OCI-M2 (cell line): Measurements from ENCODE around the gene KIAA0825.
"Not testable (repeated sequence)": the region's sequence is repeated elsewhere in the genome, so short reads cannot be mapped to it uniquely, and the experiment has no call there.

Source experiments
- DNase-seq: peaks from one replicate; lab custom pipeline; 2025; ENCODE audit not compliant: unreplicated experiment; lab: John Stamatoyannopoulos, UW

KIAA0825 gene

GRCh38 chr5:94375801-94376200 is 242.6 kb downstream of the KIAA0825 start:
- no peak for DNase-seq

DNA sequence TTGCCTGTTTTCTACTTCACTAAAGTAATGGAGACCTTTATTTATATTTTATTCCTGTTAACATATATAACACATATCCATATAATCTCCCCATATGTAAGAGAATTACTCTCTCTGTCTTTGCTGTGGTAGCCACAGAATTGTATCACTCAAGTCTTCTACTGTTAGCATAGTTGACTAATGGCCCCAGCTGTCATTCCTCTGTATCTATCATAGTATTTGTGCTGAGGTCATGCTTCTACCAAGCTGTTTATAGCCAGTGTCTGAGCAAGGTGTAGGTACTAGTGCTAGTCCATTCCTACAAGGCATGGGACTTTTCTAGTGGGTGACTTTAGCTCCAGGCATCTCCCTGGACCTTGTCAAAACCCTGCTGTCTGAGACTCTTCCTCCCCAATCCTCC is 244.1 kb downstream of the KIAA0825 start:
- DNase-seq, result no peak

- DNase-seq, result no peak
Observed at GRCh38 chr5:94367900-94368299, 250.5 kb downstream of the KIAA0825 start.

- no peak for DNase-seq
Observed at GRCh38 chr5:94366811-94367210, 251.6 kb downstream of the KIAA0825 start.

DNA sequence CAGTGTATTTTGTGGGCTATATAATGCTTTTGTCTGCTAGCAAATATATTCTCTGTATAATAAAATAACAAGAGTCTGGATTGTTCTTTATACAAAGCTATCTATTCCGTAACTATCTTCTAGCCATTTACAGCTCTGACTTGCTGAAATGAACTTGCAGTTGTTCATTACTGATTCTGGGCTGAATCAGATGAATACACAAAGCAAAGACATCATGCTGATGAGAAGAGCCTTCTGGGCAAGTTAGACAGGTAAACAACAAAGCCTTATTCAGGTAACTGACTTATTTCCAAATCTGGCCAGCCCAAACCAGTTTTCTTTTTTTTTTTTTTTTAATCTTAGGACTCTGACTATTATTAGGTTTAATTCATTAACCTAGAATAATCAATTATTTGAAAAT is 255.5 kb downstream of the KIAA0825 start:
- DNase-seq, result no peak

- no peak for DNase-seq
Observed at GRCh38 chr5:94361832-94362796, 256.3 kb downstream of the KIAA0825 start.

- DNase-seq, result no peak
Observed at GRCh38 chr5:94361161-94361560, 257.2 kb downstream of the KIAA0825 start.

DNA sequence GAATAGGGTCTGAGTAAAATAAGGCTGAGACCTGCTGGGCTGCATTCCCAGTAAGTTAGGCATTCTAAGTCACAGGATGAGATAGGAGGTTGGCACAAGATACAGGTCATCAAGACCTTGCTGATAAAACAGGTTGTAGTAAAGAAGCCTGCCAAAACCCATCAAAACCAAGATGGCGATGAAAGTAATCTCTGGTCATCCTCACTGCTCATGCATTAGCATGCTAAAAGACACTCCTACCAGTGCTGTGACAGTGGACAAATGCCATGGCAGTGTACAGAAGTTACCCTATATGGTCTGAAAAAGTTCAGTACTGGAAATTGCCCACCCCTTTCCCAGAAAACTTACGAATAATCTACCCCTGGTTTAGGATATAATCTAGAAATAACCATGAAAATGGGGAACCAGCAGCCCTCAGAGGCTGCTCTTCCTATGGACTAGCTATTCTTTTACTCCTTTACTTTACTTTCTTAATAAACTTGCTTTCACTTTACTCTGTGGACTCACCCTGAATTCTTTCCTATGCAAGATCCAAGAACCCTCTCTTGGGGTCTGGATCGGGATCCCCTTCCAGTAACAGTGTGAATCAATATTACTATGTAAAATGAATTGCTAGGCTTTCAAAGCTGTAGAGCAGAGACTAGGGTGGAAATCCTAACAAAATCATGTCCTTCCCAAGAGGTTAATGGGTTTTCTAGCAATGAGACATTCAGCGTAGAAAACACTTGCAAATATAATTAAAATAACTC is 257.8 kb downstream of the KIAA0825 start:
- no peak for DNase-seq

DNA sequence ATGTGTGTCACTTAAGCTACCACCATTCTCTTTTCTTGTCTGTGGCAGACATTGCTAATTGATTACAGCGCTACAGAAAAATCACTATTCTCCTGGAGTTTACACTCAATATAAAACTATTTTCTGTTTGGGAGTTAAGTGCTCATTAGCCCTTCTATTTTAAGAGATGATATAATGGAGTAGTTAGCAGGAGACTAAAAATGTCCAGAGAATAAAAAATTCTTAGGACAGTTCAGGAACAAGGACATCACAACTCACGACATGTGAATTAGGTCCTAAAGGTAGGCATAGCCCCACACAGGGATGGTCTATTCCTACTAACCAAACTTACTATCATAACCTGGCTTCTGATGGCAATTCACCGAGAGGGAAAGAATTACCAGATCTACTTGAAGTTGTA is 258.5 kb downstream of the KIAA0825 start:
- DNase-seq, result no peak

- DNase-seq, result no peak
Observed at GRCh38 chr5:94355811-94356210, 262.6 kb downstream of the KIAA0825 start.

- DNase-seq, result not testable (repeated sequence)
Observed at GRCh38 chr5:94354837-94355485, 263.4 kb downstream of the KIAA0825 start.

DNA sequence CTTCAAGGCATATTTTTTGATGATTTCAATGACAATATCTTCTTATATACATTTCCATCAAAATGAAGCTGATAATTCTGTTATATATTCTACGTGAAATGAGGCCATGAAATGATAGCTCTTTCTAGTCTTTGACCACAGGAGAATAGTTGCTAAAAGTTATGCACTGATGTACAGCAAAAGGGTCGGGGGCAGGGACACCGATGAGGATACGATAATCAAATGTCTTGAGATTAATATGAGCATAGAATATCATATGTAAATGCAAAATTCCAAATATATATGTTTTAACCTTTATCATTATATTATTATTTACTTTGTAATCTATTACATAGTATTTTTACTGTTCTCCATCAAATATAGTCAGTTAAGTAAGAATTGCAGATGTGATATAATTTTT is 264.8 kb downstream of the KIAA0825 start:
- no peak for DNase-seq

GRCh38 chr5:94347130-94347529 is 271.3 kb downstream of the KIAA0825 start:
- no peak for DNase-seq

GRCh38 chr5:94345257-94345656 is 273.1 kb downstream of the KIAA0825 start:
- DNase-seq, result no peak

- no peak for DNase-seq
Observed at GRCh38 chr5:94337617-94338016, 280.8 kb downstream of the KIAA0825 start.

DNA sequence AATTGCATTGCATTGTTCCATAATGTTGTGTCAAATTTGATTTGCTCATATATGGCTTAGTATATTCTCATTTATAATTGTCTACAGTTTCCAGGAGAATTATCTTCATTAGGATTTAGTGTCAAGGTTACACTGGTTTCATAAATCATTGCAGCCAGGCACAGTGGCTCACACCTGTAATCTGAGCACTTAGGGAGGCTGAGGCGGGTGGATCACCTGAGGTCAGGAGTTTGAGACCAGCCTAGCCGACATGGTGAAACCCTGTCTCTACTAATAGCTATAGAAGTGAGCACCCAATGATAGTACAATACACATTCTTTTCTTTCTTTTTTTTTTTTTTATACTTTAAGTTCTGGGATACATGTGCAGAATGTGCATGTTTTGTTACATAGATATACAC is 282.5 kb downstream of the KIAA0825 start:
- DNase-seq, result no peak

- DNase-seq, result no peak
Observed at GRCh38 chr5:94329115-94329514, 289.3 kb downstream of the KIAA0825 start.

GRCh38 chr5:94326586-94326985 is 291.8 kb downstream of the KIAA0825 start:
- DNase-seq, result no peak

DNA sequence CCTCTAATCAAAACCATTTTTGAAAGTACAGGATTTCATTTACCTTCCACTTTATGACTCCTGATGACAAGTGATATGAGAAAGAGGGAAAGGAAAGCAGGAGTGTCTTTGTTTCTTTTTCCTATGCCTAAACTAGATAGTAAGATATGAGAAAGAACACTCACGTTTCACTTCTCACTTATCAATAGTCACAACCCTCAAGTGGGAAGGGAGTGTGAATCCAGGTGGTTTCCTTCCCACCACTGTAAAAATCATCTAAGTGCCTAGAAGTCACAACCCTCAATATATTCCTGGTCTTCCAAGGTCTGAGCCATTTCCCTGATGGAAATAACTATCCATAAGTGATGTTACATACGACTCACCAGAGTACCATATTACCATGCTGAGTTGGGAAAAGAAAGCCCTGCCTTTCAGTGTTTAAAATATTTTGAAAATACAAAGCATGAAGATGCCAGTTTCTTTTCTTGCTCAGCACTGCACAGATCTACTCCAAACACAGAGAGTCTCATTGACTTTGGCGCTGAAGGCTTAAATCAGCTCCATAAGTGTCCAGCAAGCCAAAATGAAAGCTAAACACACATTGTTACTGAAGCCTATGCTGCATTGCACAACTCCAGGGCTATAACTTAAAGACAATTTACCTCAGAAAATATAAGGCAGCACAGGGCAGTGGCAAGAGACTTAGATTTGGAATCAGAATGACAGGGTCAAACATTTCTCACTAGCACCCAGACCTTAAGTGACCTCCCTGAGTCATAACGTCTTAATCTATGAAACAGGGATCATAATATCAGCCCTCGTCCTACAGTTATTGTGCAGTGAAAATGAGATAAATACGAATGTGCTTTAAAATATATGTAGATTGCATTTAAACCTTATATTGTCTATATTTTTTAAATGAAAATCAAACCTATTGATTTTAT is 301.2 kb downstream of the KIAA0825 start:
- DNase-seq, result no peak

- no peak for DNase-seq
Observed at GRCh38 chr5:94314460-94315131, 303.8 kb downstream of the KIAA0825 start.
